ENCODE results near the gene TMEM115. TPM values are rescaled to one million over a fixed set of nuclear protein-coding genes. Genes with fewer than 3 reads are reported as not detected.

TMEM115 gene
- total and polyA plus RNA-seq, 9 of the 15 experiments (the other 6 are each of a cell fraction or from before 2014, with no cell fraction given) = 1.6 to 26.9 (median 14.1) TPM

GRCh38 chr3:50380405-50381085, 21.2 kb upstream of the TMEM115 start:
- ATAC-seq = no peak
- POLR2A ChIA-PET = interaction anchor here (0.7 kb wide), 2 partner anchors 10 to 787 kb away, joined by 3 read pairs; no protein-coding TSS in a partner anchor
- Histone ChIP-seq H3K4me1 (replicated peaks in 1 of 2; ENCODE audit: control insufficient read depth in 2 of 2, insufficient read depth in 2 of 2, low read length in 2 of 2) (peaks cover 0 to 20% of the 10 kb centered on the region in 2 experiments; a peak in 3 of 5 replicates), H3K79me2 (ENCODE audit: control insufficient read depth, insufficient read depth, low read length) (no peaks in the 10 kb centered on the region), H3K36me3 (ENCODE audit: control insufficient read depth, insufficient read depth, low read length) (no peaks in the 10 kb centered on the region), H3K9me1 (ENCODE audit: control insufficient read depth, insufficient read depth, low read length) (no peaks in the 10 kb centered on the region), H3K27me3 (ENCODE audit: control insufficient read depth in 2 of 2, insufficient read depth in 2 of 2, low read length in 2 of 2) (peaks cover 0 to 32% of the 10 kb centered on the region in 2 experiments; a peak in 4 of 5 replicates), H3K27ac (ENCODE audit: extremely low read depth, low read depth, low read length) (no peak overlapping the region), H4K20me1 (replicated peaks; ENCODE audit: control insufficient read depth, insufficient read depth, low read length) (no peaks in the 10 kb centered on the region), H3K4me2 (ENCODE audit: insufficient read depth, low read length) (no peak overlapping the region), H3K4me3 (no peak overlapping the region), H2AFZ (ENCODE audit: low read depth, low read length) (no peak overlapping the region), H3K9me3 (replicated peaks; ENCODE audit: control insufficient read depth, insufficient read depth, low read depth, low read length) (no peaks in the 10 kb centered on the region), H3K9ac (ENCODE audit: insufficient read depth in 1 of 2, low read depth in 2 of 2, low read length in 2 of 2) (no peak overlapping the region)
- 3% methylated on average over 15 of the region's 17 CpGs for WGBS (ENCODE audit: insufficient coverage, low coverage, missing lambda C conversion rate)
- in situ Hi-C loops (cut with MboI) = no loop called here
- BruUV-seq (replicated peaks) = no TSS peak
- no peak for FAIRE-seq
- no peak for DNase-seq (ENCODE audit: extremely low read depth in 1 of 4, low spot score in 3 of 4)
- CTCF ChIA-PET (ENCODE audit: low intra/inter-chr PET ratio) = no interaction called here
- no peak for TF ChIP-seq ZBTB9 (CRISPR knock-in tag; IDR thresholded peaks at IDR 0.05)
- no peak for TF ChIP-seq TCF15 (CRISPR knock-in tag; IDR thresholded peaks at IDR 0.05)
- TF ChIP-seq ARID1B (IDR thresholded peaks at IDR 0.05) = no peak
- intact Hi-C loops (cut with micrococcal nuclease) = no loop called here
